ENCODE measurements around the gene PHF24.

DNA sequence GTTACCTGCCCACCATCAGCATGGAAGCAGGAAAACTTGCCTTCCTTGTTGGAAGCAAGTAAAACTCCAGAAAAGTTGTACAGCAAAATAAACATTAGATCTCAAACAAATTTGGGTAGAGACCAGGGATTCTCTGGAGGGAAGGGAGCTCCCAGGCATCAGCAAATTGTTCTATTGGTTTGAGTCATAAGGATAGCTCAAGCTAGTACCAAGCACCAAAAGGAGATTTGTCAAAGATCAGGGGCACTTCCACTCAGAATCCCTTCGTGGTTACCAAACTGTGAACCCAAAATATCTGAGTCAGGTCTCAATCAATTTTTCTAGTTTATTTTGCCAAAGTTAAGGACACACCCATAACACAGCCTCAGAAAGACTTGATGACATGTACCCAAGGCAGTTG lies 69.3 kb downstream of the PHF24 start:
- TF ChIP-seq, protein P1, sequence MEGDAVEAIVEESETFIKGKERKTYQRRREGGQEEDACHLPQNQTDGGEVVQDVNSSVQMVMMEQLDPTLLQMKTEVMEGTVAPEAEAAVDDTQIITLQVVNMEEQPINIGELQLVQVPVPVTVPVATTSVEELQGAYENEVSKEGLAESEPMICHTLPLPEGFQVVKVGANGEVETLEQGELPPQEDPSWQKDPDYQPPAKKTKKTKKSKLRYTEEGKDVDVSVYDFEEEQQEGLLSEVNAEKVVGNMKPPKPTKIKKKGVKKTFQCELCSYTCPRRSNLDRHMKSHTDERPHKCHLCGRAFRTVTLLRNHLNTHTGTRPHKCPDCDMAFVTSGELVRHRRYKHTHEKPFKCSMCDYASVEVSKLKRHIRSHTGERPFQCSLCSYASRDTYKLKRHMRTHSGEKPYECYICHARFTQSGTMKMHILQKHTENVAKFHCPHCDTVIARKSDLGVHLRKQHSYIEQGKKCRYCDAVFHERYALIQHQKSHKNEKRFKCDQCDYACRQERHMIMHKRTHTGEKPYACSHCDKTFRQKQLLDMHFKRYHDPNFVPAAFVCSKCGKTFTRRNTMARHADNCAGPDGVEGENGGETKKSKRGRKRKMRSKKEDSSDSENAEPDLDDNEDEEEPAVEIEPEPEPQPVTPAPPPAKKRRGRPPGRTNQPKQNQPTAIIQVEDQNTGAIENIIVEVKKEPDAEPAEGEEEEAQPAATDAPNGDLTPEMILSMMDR (IDR thresholded peaks at IDR 0.05): no peak
- TF ChIP-seq POLR2A (IDR thresholded peaks at IDR 0.05; ENCODE audit: low read depth): no peak
